HFF-Myc (cell line): ENCODE results near the gene COPZ1.
"Not testable (repeated sequence)": the region's sequence is repeated elsewhere in the genome, so short reads cannot be mapped to it uniquely, and the experiment has no call there.

ENCODE experiments used
- DNase-seq: peaks from one replicate; pipeline ENCODE4 v3.0.0-alpha.2; 2011; ENCODE audit warnings: low read depth; ENCODE audit errors: extremely low read depth
- H3K4me3 ChIP-seq: replicated peaks from 2 replicates; pipeline ENCODE4 v1.5.1; 2011; ENCODE audit warnings: low read depth, mild to moderate bottlenecking, control low read depth, low read length
- TF ChIP-seq, protein P1 (sequence below): IDR thresholded peaks from 2 replicates; pipeline ENCODE4 v1.5.1; 2012; ENCODE audit warnings: mild to moderate bottlenecking, low read depth, low read length, control low read depth; ENCODE audit errors: missing control alignments

The COPZ1 gene

GRCh38 chr12:54311051-54311450 is 13.9 kb upstream of the COPZ1 start:
- DNase-seq = no peak
- TF ChIP-seq, protein P1, sequence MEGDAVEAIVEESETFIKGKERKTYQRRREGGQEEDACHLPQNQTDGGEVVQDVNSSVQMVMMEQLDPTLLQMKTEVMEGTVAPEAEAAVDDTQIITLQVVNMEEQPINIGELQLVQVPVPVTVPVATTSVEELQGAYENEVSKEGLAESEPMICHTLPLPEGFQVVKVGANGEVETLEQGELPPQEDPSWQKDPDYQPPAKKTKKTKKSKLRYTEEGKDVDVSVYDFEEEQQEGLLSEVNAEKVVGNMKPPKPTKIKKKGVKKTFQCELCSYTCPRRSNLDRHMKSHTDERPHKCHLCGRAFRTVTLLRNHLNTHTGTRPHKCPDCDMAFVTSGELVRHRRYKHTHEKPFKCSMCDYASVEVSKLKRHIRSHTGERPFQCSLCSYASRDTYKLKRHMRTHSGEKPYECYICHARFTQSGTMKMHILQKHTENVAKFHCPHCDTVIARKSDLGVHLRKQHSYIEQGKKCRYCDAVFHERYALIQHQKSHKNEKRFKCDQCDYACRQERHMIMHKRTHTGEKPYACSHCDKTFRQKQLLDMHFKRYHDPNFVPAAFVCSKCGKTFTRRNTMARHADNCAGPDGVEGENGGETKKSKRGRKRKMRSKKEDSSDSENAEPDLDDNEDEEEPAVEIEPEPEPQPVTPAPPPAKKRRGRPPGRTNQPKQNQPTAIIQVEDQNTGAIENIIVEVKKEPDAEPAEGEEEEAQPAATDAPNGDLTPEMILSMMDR = no peak
- H3K4me3 ChIP-seq = no peak overlapping the region

- H3K4me3 ChIP-seq, DNase-seq: not testable (repeated sequence)
These were observed 12.6 kb upstream of the COPZ1 start for GRCh38 chr12:54312309-54312708.

DNA sequence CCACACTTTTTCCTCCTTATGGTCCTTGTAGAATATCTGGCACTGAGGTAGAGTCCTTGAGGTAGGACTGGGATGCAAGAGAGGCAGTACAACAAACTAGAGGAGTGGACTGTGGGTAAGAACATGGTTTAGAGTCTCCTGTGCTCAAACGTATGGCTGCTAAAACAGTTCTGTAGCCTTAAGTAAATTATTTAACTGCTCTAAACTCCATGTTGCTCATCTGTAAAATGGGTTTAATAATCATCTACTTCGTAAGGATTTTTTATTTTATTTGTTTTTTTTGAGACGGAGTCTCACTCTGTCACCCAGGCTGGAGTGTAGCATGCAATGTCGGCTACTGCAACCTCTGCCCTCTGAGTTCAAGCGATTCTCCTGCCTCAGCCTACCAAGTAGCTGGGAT is 3.6 kb upstream of the COPZ1 start:
- no peak for DNase-seq
- TF ChIP-seq, protein P1 = no peak
- no peak overlapping the region for H3K4me3 ChIP-seq

DNA sequence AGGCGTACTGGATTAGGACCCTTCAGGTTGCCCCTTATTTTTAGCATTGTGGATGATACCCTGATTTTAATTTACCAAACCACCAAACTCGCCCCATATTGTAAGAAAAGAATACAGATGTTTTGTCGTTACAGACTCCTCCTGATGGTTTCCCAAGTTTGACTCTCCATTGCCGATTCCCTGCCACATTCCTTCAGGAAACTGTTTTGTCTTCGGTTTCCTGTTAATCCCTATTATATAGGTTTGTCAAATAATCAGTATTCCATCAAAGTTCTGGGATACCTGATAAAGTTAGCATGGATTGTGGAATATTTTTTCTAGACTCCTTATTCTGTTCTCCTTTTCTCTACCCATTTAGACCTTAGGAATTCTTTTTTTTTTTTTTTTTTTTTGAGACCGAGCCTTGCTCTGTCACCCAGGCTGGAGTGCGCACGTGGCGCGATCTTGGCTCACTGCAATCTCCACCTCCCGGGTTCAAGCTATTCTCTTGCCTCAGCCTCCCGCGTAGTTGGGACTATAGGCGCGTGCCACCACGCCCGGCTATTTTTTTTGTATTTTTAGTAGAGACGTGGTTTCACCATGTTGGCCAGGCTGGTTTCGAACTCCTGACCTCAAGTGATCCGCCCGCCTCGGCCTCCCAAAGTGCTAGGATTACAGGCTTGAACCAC is 645 bp downstream of the COPZ1 start:
- not testable (repeated sequence) for DNase-seq
- peak overlapping the region; percentile 94 for H3K4me3 ChIP-seq

DNA sequence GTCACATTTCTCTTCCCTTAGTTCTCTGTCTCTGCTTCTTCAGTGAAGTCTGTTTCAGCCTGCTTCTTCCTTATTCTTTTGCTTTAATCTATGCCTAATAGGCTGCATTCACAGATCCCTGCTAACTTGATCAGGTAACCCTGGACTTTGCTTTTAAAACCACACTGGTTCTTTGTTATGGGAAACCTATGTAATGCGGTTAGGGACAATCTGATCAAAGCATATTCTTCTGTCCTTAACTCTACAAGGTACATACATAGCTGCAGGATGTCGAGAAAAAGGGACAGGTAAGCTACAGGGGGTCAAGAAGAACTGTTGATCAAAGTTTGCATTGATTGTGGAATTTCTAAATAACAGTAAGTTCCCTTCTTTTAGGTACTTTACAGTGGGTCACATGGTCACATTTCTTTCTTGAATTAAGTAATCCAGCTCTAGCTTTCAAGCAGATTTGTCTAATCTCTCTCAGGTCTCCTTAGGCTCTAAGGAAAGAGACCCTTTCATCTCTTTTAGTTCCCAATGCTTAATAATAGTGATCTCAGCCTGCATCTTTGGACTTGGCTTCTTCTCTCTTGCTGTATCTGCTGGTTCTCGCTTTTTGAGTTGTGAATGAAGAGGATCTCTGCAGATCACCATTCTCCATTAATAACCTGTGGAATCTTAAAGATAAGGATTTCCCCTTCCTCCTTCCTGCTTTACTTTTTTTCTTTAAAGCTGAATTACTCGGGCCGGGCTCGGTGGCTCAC is 3.8 kb downstream of the COPZ1 start:
- no peak for DNase-seq
- TF ChIP-seq, protein P1 = no peak
- no peak overlapping the region for H3K4me3 ChIP-seq

GRCh38 chr12:54329759-54330158 is 4.8 kb downstream of the COPZ1 start:
- H3K4me3 ChIP-seq = no peak overlapping the region
- no peak for DNase-seq
- TF ChIP-seq, protein P1 = no peak

- TF ChIP-seq, protein P1 = no peak
- no peak for DNase-seq
These were observed 5.5 kb downstream of the COPZ1 start for GRCh38 chr12:54330442-54330841.

DNA sequence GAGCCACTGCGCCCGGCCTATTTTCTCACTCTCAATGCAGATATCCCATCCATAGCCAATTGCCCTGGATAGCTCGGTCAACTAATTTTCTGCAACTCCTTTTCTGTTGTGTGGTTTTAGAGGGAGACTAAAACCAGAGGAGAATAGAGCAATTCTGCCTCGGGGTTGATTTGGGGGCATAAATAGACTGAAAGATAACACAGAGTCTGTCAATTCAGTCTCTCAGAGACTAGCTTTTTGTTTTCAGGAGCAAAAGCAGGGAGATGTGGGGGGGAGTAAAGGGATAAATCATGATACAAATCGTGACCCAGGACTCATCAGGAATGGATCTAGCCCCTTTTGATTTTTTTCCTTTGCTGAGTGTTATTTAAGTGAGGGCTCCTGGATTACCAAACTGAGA is 6.5 kb downstream of the COPZ1 start:
- TF ChIP-seq, protein P1 = no peak
- H3K4me3 ChIP-seq = no peak overlapping the region

More at GRCh38 chr12:54330442-54330841, 5.5 kb downstream of the COPZ1 start:
- no peak overlapping the region for H3K4me3 ChIP-seq

More for the DNA sequence above, 6.5 kb downstream of the COPZ1 start:
- DNase-seq = no peak
